ENCODE results near the gene CLN6. TPM values are rescaled to one million over a fixed set of nuclear protein-coding genes. Genes with fewer than 3 reads are reported as not detected.
A peak's percentile ranks its signal among the peaks of the same experiment; 100 is the strongest.
"Not testable (repeated sequence)": the region's sequence is repeated elsewhere in the genome, so short reads cannot be mapped to it uniquely, and the experiment has no call there.

CLN6 gene
- total RNA-seq, 4 donors from 2014 or later, result 20.3 to 38.1 (median 27.9) TPM

GRCh38 chr15:68230157-68231100 lies 901 bp upstream of the CLN6 start:
- H3K27ac ChIP-seq, result peak overlapping the region; percentile 89
- peak overlapping the region; percentile 98 for H3K4me3 ChIP-seq
- no peaks in the 10 kb centered on the region for H3K9me3 ChIP-seq
- DNase-seq (ENCODE audit: low spot score in 2 of 2), result peak; percentile 69 to 75
- H3K4me1 ChIP-seq, result peaks cover 28% of the 10 kb centered on the region
- TF ChIP-seq POLR2AphosphoS5 (IDR thresholded peaks at IDR 0.05), result no peak
- TF ChIP-seq EP300 (IDR thresholded peaks at IDR 0.05), result no peak
- no peak for TF ChIP-seq CTCF (IDR thresholded peaks at IDR 0.05)
- no peak for TF ChIP-seq POLR2A (IDR thresholded peaks at IDR 0.05)
- no peaks in the 10 kb centered on the region for H3K36me3 ChIP-seq
- 57% methylated on average over 20 of the region's 20 CpGs for WGBS
- H3K27me3 ChIP-seq, result no peaks in the 10 kb centered on the region

GRCh38 chr15:68228971-68229385 lies 550 bp downstream of the CLN6 start:
- H3K4me1 ChIP-seq, result peaks cover 28% of the 10 kb centered on the region
- no peaks in the 10 kb centered on the region for H3K27me3 ChIP-seq
- no peaks in the 10 kb centered on the region for H3K9me3 ChIP-seq
- H3K4me3 ChIP-seq, result peak overlapping the region; percentile 98
- DNase-seq (ENCODE audit: low spot score in 2 of 2), result peak; percentile 77 to 78
- no peaks in the 10 kb centered on the region for H3K36me3 ChIP-seq
- no peak for TF ChIP-seq POLR2AphosphoS5 (IDR thresholded peaks at IDR 0.05)
- TF ChIP-seq POLR2A (IDR thresholded peaks at IDR 0.05), result no peak
- no peak for TF ChIP-seq EP300 (IDR thresholded peaks at IDR 0.05)
- TF ChIP-seq CTCF (IDR thresholded peaks at IDR 0.05), result no peak
- 0% methylated on average over 3 of the region's 39 CpGs for WGBS
- peak overlapping the region; percentile 89 for H3K27ac ChIP-seq

GRCh38 chr15:68228143-68228970 lies 1.2 kb downstream of the CLN6 start:
- Histone ChIP-seq H3K36me3 (no peaks in the 10 kb centered on the region), H3K27me3 (no peaks in the 10 kb centered on the region), H3K9me3 (no peaks in the 10 kb centered on the region), H3K4me3 (peak overlapping the region; percentile 98), H3K4me1 (peaks cover 28% of the 10 kb centered on the region), H3K27ac (peak overlapping the region; percentile 89)
- DNase-seq (ENCODE audit: low spot score in 2 of 2), result peak; percentile 56
- TF ChIP-seq CTCF (IDR thresholded peaks at IDR 0.05) (no peak), POLR2A (IDR thresholded peaks at IDR 0.05) (no peak), EP300 (IDR thresholded peaks at IDR 0.05) (no peak), POLR2AphosphoS5 (IDR thresholded peaks at IDR 0.05) (no peak)
- 46% methylated on average over 22 of the region's 25 CpGs for WGBS

- Histone ChIP-seq H3K4me1 (peaks cover 28% of the 10 kb centered on the region), H3K4me3 (peak overlapping the region; percentile 98), H3K9me3 (no peaks in the 10 kb centered on the region), H3K27ac (no peak overlapping the region), H3K27me3 (no peaks in the 10 kb centered on the region), H3K36me3 (no peaks in the 10 kb centered on the region)
- peak; percentile 41 to 46 for DNase-seq (ENCODE audit: low spot score in 2 of 2)
- WGBS, result 88% methylated on average over 9 of the region's 9 CpGs
- no peak for TF ChIP-seq EP300 (IDR thresholded peaks at IDR 0.05)
- TF ChIP-seq POLR2A (IDR thresholded peaks at IDR 0.05), result no peak
Measured at GRCh38 chr15:68227643-68228142, 1.8 kb downstream of the CLN6 start.

GRCh38 chr15:68225442-68225841 lies 4.1 kb downstream of the CLN6 start:
- H3K4me1 ChIP-seq, result peaks cover 23% of the 10 kb centered on the region
- not testable (repeated sequence) for H3K27me3 ChIP-seq, H3K9me3 ChIP-seq, H3K27ac ChIP-seq, H3K36me3 ChIP-seq, H3K4me3 ChIP-seq
- DNase-seq (ENCODE audit: low spot score in 2 of 2), result peak in 1 of 2 donors; percentile 13
- 94% methylated on average over 4 of the region's 4 CpGs for WGBS
